GM12891 (cell line): ENCODE results near the gene NCKAP5.

Source experiments
- POLR2A ChIP-seq: IDR thresholded peaks from 2 replicates; pipeline ENCODE4 v1.6.1; 2011; ENCODE audit warnings: low read depth, low read length, control low read depth
- POLR2AphosphoS5 ChIP-seq: IDR thresholded peaks from 2 replicates; pipeline ENCODE4 v1.6.1; 2011; ENCODE audit warnings: low read depth, low read length, control low read depth
- POU2F2 ChIP-seq: IDR thresholded peaks from 2 replicates; pipeline ENCODE4 v1.6.1; 2011; ENCODE audit warnings: low read depth, mild to moderate bottlenecking, control low read depth, low read length, moderate library complexity
- SPI1 ChIP-seq: IDR thresholded peaks from 2 replicates; pipeline ENCODE4 v1.6.1; 2011; ENCODE audit warnings: low read depth, low read length, control low read depth
- TAF1 ChIP-seq: IDR thresholded peaks from 2 replicates; pipeline ENCODE4 v1.6.1; 2011; ENCODE audit warnings: low read depth, low read length, control low read depth

DNA sequence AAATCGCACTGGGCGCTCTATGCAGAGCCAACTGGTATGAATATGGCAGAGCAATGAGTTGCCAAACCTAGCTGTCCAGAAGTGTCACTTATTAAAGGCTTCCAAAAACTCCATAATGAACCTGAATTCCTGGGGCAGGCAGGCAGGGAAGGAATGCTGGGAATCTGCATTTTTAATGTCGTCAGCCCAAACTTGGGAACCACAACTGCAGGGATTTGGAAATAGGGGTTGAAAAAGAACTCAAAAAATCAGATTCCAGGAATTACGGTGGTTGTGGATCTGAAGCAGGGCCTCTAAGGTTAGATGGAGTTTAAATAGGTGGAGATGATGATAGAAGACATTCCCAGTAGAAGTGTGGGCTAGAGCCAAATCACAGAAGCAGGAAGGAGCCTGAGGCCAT, 15.0 kb downstream of the NCKAP5 start:
- no peak for TF ChIP-seq TAF1
- TF ChIP-seq POLR2A: no peak
- no peak for TF ChIP-seq SPI1
- no peak for TF ChIP-seq POLR2AphosphoS5
- no peak for TF ChIP-seq POU2F2
